ENCODE measurements around the gene EGFR.

The EGFR gene

DNA sequence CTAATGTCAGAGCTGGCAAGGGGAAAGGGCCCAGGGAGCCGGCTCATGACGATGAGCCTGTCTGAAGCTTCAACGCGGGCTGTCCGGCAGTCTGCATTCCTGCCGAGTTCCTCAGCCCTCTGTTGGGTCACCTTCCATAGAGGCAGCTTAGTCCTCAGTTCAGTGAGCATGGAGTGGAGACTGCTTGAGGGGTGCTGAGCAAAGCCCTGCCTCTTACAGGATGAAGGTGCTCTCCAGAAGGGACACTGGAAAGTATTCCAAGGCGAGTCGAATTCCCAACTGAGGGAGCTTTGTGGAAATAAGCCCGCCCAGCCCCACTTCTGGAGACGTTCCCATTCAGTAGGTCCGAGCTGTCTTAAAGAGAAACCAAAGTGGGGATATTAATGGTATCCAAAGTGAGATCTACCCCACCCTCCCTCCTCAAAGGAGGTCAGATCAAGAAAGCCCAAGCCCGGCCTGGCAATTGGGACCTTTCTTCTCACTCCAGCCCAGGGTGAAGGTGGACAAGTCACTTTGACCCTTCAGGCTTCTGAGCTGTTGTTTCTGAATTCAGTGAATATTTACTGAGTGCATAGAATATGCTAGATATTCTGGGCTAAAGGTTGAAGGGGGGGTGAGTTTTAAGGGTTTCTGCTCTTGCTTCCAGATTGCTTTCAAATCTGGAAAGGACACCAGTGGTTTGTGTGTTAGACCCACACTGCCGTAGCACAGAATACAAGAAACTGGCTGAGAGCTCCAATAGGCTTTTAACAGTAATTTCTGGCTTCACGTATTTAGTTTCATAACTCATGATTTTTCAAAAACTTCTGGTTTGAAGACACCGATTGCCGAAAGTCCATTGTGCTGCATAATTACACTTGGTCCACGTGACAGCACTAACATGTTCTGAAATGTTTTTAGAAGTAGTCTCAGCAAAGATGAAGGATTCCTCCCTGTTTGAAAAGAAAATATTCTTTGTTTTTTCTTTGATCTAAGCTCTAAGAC is 3.5 kb downstream of the EGFR start:
- H4K20me1 ChIP-seq, result no peaks in the 10 kb centered on the region
- H3K27ac ChIP-seq, result no peak overlapping the region
- peaks cover 20% of the 10 kb centered on the region for H3K9me3 ChIP-seq
- H3K36me3 ChIP-seq, result no peaks in the 10 kb centered on the region
- TF ChIP-seq Cebpa-rat (IDR thresholded peaks at IDR 0.05), result no peak
- no peaks in the 10 kb centered on the region for H3K27me3 ChIP-seq
- H3K4me3 ChIP-seq, result no peak overlapping the region
- no peak overlapping the region for H3K4me2 ChIP-seq
- no peaks in the 10 kb centered on the region for H3K4me1 ChIP-seq
- H3K9ac ChIP-seq, result no peak overlapping the region

DNA sequence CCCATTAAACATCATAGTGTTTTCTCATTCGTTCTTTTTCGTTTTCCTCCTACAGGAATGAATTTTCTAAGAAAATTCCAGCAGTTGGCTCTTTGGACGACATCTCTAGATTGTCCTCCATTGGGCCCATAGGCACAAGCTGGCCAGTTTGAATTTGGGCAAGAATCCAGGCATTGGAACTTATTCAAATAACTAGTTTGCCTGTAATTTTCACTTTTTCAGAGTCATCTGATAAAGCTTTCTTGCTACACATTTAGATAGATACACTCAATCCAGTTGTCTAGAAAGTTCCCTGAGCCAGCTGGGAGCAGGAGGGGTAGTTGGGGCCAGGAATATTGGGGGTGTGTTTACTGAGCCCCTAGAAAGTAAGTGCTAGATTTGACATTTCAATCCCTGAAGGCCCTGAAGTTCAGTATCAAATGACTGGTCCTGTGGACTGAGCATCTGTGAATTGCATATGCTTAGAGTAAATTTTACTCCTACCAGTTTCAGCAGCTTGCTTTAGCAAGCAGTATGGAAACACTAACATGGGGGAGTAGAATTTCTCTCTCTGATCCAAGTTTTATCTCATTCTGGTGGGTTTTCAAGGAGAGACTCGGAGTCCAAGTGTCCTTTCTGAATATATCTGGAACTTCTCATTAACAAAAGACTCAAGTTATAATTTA is 5.2 kb downstream of the EGFR start:
- H3K4me1 ChIP-seq, result no peaks in the 10 kb centered on the region
- H3K36me3 ChIP-seq, result no peaks in the 10 kb centered on the region
- H3K9ac ChIP-seq, result no peak overlapping the region
- H3K9me3 ChIP-seq, result peaks cover 16% of the 10 kb centered on the region
- H3K4me2 ChIP-seq, result no peak overlapping the region
- no peak overlapping the region for H3K4me3 ChIP-seq
- no peaks in the 10 kb centered on the region for H4K20me1 ChIP-seq
- no peak overlapping the region for H3K27ac ChIP-seq
- H3K27me3 ChIP-seq, result no peaks in the 10 kb centered on the region
- TF ChIP-seq Cebpa-rat (IDR thresholded peaks at IDR 0.05), result no peak

GRCh38 chr7:55024776-55025175 is 6.0 kb downstream of the EGFR start:
- H3K9me3 ChIP-seq, result peaks cover 8% of the 10 kb centered on the region
- no peaks in the 10 kb centered on the region for H3K36me3 ChIP-seq
- H3K9ac ChIP-seq, result no peak overlapping the region
- H3K4me1 ChIP-seq, result no peaks in the 10 kb centered on the region
- H4K20me1 ChIP-seq, result no peaks in the 10 kb centered on the region
- no peak overlapping the region for H3K4me2 ChIP-seq
- H3K27me3 ChIP-seq, result no peaks in the 10 kb centered on the region
- TF ChIP-seq Cebpa-rat (IDR thresholded peaks at IDR 0.05), result no peak
- H3K27ac ChIP-seq, result no peak overlapping the region
- no peak overlapping the region for H3K4me3 ChIP-seq

DNA sequence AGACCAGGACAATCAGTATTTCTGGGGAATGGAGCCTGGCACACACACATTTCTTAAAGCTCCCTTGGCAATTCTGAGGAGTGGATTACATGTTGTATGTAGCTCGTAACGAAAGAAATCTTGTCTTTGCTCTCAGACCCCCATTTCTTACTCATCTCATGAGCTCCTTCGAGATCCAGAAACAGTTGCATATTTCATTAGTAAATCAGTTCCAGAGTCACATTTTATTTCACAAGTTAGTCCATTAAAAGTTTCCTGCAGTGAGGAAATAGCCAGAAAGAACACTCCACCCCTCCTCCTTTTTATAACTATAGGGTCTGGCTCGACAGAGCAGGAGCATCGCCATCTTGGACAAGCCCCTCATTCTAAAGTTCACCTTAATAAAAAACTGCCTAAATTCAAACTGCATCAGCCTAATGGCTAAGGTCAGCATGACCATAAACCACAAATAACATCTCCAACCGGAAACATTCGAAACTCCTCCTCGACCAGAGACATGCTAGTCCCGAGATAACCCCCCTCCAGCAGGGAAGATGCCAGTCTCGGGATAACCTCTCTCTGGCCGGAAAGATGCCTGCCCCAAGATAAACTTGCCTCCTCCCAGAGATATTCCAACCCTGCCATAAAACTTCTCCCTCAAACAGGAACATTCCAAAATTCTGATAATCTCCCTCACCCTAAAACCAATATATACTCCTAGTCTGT is 7.4 kb downstream of the EGFR start:
- Histone ChIP-seq H3K9ac (no peak overlapping the region), H3K4me1 (no peaks in the 10 kb centered on the region), H3K4me3 (no peak overlapping the region), H3K27me3 (no peaks in the 10 kb centered on the region), H3K27ac (no peak overlapping the region), H3K4me2 (no peak overlapping the region), H3K9me3 (no peaks in the 10 kb centered on the region), H4K20me1 (no peaks in the 10 kb centered on the region), H3K36me3 (no peaks in the 10 kb centered on the region)
- no peak for TF ChIP-seq Cebpa-rat (IDR thresholded peaks at IDR 0.05)

DNA sequence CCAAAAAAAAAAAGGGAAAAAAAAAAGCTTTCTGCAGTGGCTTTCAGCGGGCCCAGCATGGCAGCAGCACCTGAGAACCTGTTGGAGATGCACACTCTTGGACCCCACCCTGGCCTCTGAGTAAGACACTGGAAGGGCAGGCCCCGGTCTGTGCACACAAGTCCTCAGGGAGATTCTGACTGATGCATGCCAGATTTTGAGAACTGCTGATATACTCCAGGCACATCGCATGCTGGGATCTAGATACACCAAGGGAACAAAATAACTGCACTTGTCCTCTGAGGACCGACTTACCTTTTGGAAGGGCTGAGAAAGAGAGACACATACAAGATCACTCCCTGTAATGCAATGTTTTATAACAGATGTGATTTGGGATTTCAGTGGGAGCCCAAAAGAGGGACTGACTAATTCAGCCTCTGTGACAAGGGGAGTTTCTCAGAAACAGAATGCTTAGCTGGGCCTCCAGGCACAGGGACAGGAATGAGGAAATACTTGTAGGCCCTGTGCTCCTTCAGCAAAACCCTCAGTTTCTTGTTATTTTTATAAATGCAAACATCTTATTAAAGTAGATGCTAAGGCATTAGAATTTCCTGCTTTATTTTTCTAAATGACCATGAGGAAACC is 8.2 kb downstream of the EGFR start:
- Histone ChIP-seq H3K36me3 (no peaks in the 10 kb centered on the region), H3K4me2 (no peak overlapping the region), H3K4me3 (no peak overlapping the region), H3K4me1 (no peaks in the 10 kb centered on the region), H3K9ac (no peak overlapping the region), H3K27me3 (no peaks in the 10 kb centered on the region), H3K27ac (no peak overlapping the region), H3K9me3 (no peaks in the 10 kb centered on the region), H4K20me1 (no peaks in the 10 kb centered on the region)
- no peak for TF ChIP-seq Cebpa-rat (IDR thresholded peaks at IDR 0.05)

DNA sequence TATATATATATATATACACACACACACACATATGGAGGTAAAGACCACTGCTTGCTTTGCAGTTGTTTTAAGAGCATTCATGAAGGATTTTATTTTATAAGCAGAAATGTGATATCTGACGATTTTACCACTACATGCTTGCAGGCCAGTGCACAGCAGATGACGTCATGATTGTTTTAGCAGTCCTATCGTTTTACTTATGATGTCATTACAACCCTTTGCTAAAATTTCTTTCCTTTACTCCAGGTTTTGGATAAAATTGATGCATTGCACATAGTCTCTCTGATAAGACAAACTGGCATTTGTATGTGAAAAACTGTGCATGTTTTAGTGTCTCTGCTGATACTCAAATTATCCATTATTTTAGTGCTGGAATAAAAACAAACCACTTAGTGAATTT is 9.2 kb downstream of the EGFR start:
- H3K4me2 ChIP-seq, result no peak overlapping the region
- H3K27ac ChIP-seq, result no peak overlapping the region
- no peak for TF ChIP-seq Cebpa-rat (IDR thresholded peaks at IDR 0.05)
- H3K9ac ChIP-seq, result no peak overlapping the region
- no peak overlapping the region for H3K4me3 ChIP-seq
- H4K20me1 ChIP-seq, result no peaks in the 10 kb centered on the region
- no peaks in the 10 kb centered on the region for H3K36me3 ChIP-seq
- H3K4me1 ChIP-seq, result no peaks in the 10 kb centered on the region
- no peaks in the 10 kb centered on the region for H3K9me3 ChIP-seq
- H3K27me3 ChIP-seq, result no peaks in the 10 kb centered on the region

DNA sequence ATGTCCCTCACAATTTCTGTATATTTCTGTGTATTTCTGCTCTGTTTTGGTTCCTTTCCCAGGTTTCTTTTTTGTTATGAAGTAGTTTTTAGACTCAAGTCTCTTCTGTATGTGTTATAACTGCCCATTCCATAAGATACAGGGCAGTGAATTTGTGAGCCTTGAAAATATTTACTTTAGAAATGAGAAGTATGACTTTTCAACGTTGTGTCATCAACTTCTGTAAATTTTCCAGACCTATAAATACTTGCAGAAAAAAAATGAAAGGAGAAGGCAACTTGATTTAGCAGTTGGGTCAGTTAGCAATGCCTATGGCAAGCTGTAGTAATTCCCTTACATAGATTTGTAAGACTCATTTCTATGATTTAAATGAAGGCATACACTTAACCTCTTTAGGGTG is 11.5 kb downstream of the EGFR start:
- Histone ChIP-seq H3K27me3 (no peaks in the 10 kb centered on the region), H3K9me3 (no peaks in the 10 kb centered on the region), H3K27ac (no peak overlapping the region), H4K20me1 (no peaks in the 10 kb centered on the region), H3K4me3 (no peak overlapping the region), H3K36me3 (no peaks in the 10 kb centered on the region), H3K9ac (no peak overlapping the region), H3K4me1 (no peaks in the 10 kb centered on the region), H3K4me2 (no peak overlapping the region)
- TF ChIP-seq Cebpa-rat (IDR thresholded peaks at IDR 0.05), result no peak

GRCh38 chr7:55031075-55031474 is 12.3 kb downstream of the EGFR start:
- no peaks in the 10 kb centered on the region for H4K20me1 ChIP-seq

DNA sequence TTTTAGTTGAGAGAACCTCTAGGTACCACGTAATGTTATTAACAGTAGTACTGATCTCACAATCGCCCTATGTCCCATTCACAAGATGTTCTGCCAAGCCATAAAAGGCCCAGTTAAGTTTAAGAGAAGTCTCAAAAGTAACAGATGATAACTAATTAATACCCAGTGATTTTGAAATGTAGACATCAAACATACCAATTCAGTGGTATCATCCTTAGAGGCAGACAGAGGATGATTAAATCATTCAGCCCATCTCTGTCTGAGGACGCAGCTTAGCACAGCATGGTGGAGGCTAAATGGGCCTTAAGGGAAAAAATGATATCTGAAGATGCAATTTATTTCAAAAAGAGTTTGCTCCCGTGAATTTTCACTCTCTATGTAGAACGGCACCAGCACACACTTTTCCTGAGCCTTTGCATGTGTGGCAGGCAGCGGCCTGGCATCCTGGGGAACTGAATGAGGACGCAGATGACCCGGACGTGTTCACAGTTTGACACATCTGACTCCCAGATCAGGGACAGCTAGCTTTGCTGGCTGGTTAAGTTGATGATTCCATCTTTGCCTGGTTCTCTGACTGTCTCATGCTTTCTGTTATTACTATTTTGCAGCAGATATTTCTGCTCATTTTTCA is 13.4 kb downstream of the EGFR start:
- H3K9me3 ChIP-seq, result no peaks in the 10 kb centered on the region
- H3K9ac ChIP-seq, result no peak overlapping the region
- H3K4me3 ChIP-seq, result no peak overlapping the region
- no peak for TF ChIP-seq Cebpa-rat (IDR thresholded peaks at IDR 0.05)
- H3K4me1 ChIP-seq, result no peaks in the 10 kb centered on the region
- no peak overlapping the region for H3K4me2 ChIP-seq
- no peaks in the 10 kb centered on the region for H3K27me3 ChIP-seq
- no peaks in the 10 kb centered on the region for H3K36me3 ChIP-seq
- no peaks in the 10 kb centered on the region for H4K20me1 ChIP-seq
- H3K27ac ChIP-seq, result no peak overlapping the region

More at GRCh38 chr7:55031075-55031474, 12.3 kb downstream of the EGFR start:
- no peaks in the 10 kb centered on the region for H3K4me1 ChIP-seq
- no peak overlapping the region for H3K4me2 ChIP-seq
- no peak overlapping the region for H3K4me3 ChIP-seq
- H3K27ac ChIP-seq, result no peak overlapping the region
- no peaks in the 10 kb centered on the region for H3K27me3 ChIP-seq
- H3K36me3 ChIP-seq, result no peaks in the 10 kb centered on the region
- no peaks in the 10 kb centered on the region for H3K9me3 ChIP-seq
- H3K9ac ChIP-seq, result no peak overlapping the region
- TF ChIP-seq Cebpa-rat (IDR thresholded peaks at IDR 0.05), result no peak

All from BLaER1 (cell line).